GM12878 (cell line): ENCODE data around the gene B4GALT3. TPM values are rescaled to one million over a fixed set of nuclear protein-coding genes. Genes with fewer than 3 reads are reported as not detected.
A peak's percentile ranks its signal among the peaks of the same experiment; 100 is the strongest.

Experiments used
- ATAC-seq: fragments of 200-7000 bp; cut with Tn5 transposase; 3 replicates; pipeline ENCODE4 v1.9.1; 2020; ENCODE audit warnings: mild to moderate bottlenecking, moderate library complexity
- BruUV-seq: library from RNA; stranded (reverse); fragments of 400-500 nt; replicated peaks from 2 replicates; lab custom pipeline; 2021; lab: Mats Ljungman, UMichigan
- CTCF ChIA-PET: fragments of 300-600 bp; sonication (Branson Sonifier 250); formaldehyde crosslinking; extraction: SDS; loops from one replicate; lab custom pipeline; 2021; ENCODE audit warnings: inconsistent platforms; lab: Yijun Ruan, JAX
- POLR2A ChIA-PET: fragments of 350-600 bp; formaldehyde crosslinking; extraction: SDS; loops from one replicate; lab custom pipeline; 2021; ENCODE audit warnings: inconsistent platforms; lab: Charles Lee
- RAD21 ChIA-PET: fragments of 300-600 bp; sonication (Branson Sonifier 250); formaldehyde crosslinking; loops from one replicate; lab custom pipeline; 2023; ENCODE audit warnings: antibody characterized with exemption; ENCODE audit not compliant: unreplicated experiment; lab: Charles Lee
- SMC1A ChIA-PET: fragments of 300-600 bp; sonication (Branson Sonifier 250); formaldehyde crosslinking; loops from one replicate; lab custom pipeline; 2023; ENCODE audit not compliant: unreplicated experiment, uncharacterized antibody; lab: Charles Lee
- DNase-seq: peaks from one replicate; pipeline ENCODE4 v3.0.0-alpha.2; 2011; ENCODE audit warnings: low read depth, low spot score
- FAIRE-seq: peaks from 3 replicates; lab custom pipeline; 2011; peaks lifted over from hg19 to GRCh38; lab: Jason Lieb, UNC
- H2AFZ ChIP-seq: 2 replicates; pipeline ENCODE4 v1.6.0; 2011; ENCODE audit warnings: low read depth, low read length, control low read depth; ENCODE audit not compliant: control insufficient read depth
- H3K27ac ChIP-seq: 2 replicates; pipeline ENCODE4 v1.5.1; 2011; ENCODE audit warnings: control low read depth; ENCODE audit not compliant: control insufficient read depth, insufficient read depth
- H3K27me3 ChIP-seq, 2 experiments: replicated peaks in 1 of 2; 2 replicates each; pipeline versions ENCODE4 v1.6.0 to v1.6.1; 2011; ENCODE audit warnings: low read length in 1 of 2; ENCODE audit not compliant: control insufficient read depth in 2 of 2, insufficient read depth in 2 of 2
- H3K36me3 ChIP-seq, 2 experiments: 2 replicates each; pipeline ENCODE4 v1.5.1; 2011; ENCODE audit warnings: low read length in 1 of 2; ENCODE audit not compliant: control insufficient read depth in 2 of 2, insufficient read depth in 2 of 2
- H3K4me1 ChIP-seq: 2 replicates; pipeline ENCODE4 v1.6.1; 2011; ENCODE audit warnings: mild to moderate bottlenecking, low read length, moderate library complexity, mixed read lengths; ENCODE audit not compliant: control insufficient read depth, insufficient read depth
- H3K4me2 ChIP-seq: 2 replicates; pipeline ENCODE4 v1.6.0; 2011; ENCODE audit warnings: control low read depth; ENCODE audit not compliant: control insufficient read depth, insufficient read depth
- H3K4me3 ChIP-seq: fragments of 200-600 bp; sonication (generic); 2 replicates; pipeline ENCODE4 v1.5.1; 2016
- H3K79me2 ChIP-seq: 2 replicates; pipeline ENCODE4 v1.6.0; 2011; ENCODE audit warnings: low read length; ENCODE audit not compliant: control insufficient read depth, insufficient read depth
- H3K9ac ChIP-seq: 2 replicates; pipeline ENCODE4 v1.8.0; 2011; ENCODE audit warnings: low read length, control low read depth, mixed read lengths; ENCODE audit not compliant: control insufficient read depth, insufficient read depth
- H3K9me3 ChIP-seq: replicated peaks from 3 replicates; pipeline ENCODE4 v1.5.1; 2011; ENCODE audit warnings: mild to moderate bottlenecking, low read length; ENCODE audit not compliant: control insufficient read depth, insufficient read depth
- H4K20me1 ChIP-seq: 2 replicates; pipeline ENCODE4 v1.6.0; 2011; ENCODE audit not compliant: control insufficient read depth, insufficient read depth
- BCL11A ChIP-seq: IDR thresholded peaks from 2 replicates; pipeline ENCODE4 v1.6.1; 2011; ENCODE audit warnings: low read depth, low read length
- CHD1 ChIP-seq: IDR thresholded peaks from 2 replicates; pipeline ENCODE4 v1.6.1; 2012; ENCODE audit warnings: low read depth, low read length, improper control_type of control experiment
- FOXM1 ChIP-seq: IDR thresholded peaks from 2 replicates; pipeline ENCODE4 v1.6.1; 2012; ENCODE audit warnings: low read depth, mild to moderate bottlenecking, inconsistent platforms, low read length, moderate library complexity
- KLF5 ChIP-seq: fragments of 450-650 bp; IDR thresholded peaks from 2 replicates; pipeline ENCODE4 v1.6.1; 2014; ENCODE audit warnings: mild to moderate bottlenecking; ENCODE audit not compliant: partially characterized antibody
- MTA3 ChIP-seq: IDR thresholded peaks from 2 replicates; pipeline ENCODE4 v1.6.1; 2012; ENCODE audit warnings: low read length, inconsistent platforms, borderline replicate concordance
- MXI1 ChIP-seq: fragments of 150-350 bp; IDR thresholded peaks from 2 replicates; pipeline ENCODE4 v1.6.1; 2011; ENCODE audit warnings: low read depth, mild to moderate bottlenecking, inconsistent platforms, low read length, improper control_type of control experiment
- MYB ChIP-seq: fragments of 150-350 bp; IDR thresholded peaks from 2 replicates; pipeline ENCODE4 v1.6.1; 2014; ENCODE audit warnings: mild to moderate bottlenecking, low read depth, low read length, borderline replicate concordance
- NFYA ChIP-seq: IDR thresholded peaks from 2 replicates; pipeline ENCODE4 v1.6.1; 2011; ENCODE audit warnings: low read depth, mild to moderate bottlenecking, low read length, improper control_type of control experiment, borderline replicate concordance
- SIN3A ChIP-seq: IDR thresholded peaks from 2 replicates; pipeline ENCODE4 v1.6.1; 2012; ENCODE audit warnings: low read depth, low read length, improper control_type of control experiment
- TAF1 ChIP-seq: IDR thresholded peaks from 2 replicates; pipeline ENCODE4 v1.6.1; 2011; ENCODE audit warnings: mild to moderate bottlenecking, low read depth, low read length, borderline replicate concordance
- TBL1XR1 ChIP-seq: IDR thresholded peaks from 2 replicates; pipeline ENCODE4 v1.6.1; 2012; ENCODE audit warnings: low read depth, low read length, improper control_type of control experiment
- ZNF207 ChIP-seq: fragments of 450-650 bp; IDR thresholded peaks from 2 replicates; pipeline ENCODE4 v1.6.1; 2014; ENCODE audit warnings: antibody characterized with exemption, mild to moderate bottlenecking, borderline replicate concordance
- WGBS: methylation state at CpG from one replicate; pipeline ENCODE4 v1.1.6; 2016; ENCODE audit warnings: low lambda C conversion rate; ENCODE audit not compliant: insufficient replicate concordance, insufficient coverage; ENCODE audit errors: missing lambda C conversion rate; 5-methylcytosine and 5-hydroxymethylcytosine counted together
- in situ Hi-C: fragments of 300-500 bp; cut with MboI; formaldehyde crosslinking; loops from 9 replicates; pipeline ENCODE4 v1.14.3; 2018; ENCODE audit warnings: mixed read lengths
- intact Hi-C: fragments of 100-400 bp; cut with micrococcal nuclease; formaldehyde crosslinking; loops from one replicate; pipeline ENCODE4 v1.14.2; 2022; ENCODE audit not compliant: unreplicated experiment
- polyA plus RNA-seq, 11 experiments: library from polyadenylated mRNA; depleted of rRNA in 4 of 11; unstranded in 6 of 11; stranded (reverse) in 5 of 11; fragments of >200 nt; fragmentation: Nextera tagmentation in 4 of 11; fragmentation: Illumina TruSeq in 1 of 11; extraction: Ambion mirVana in 4 of 11; extraction: Trizol in 1 of 11; gene quantifications; 1 replicate in 1 of 11; 2 replicates in 10 of 11; pipeline versions ENCODE4 v1.2.1 to v1.2.3, GENCODE V29; 2011 to 2016; ENCODE audit warnings: inconsistent platforms in 2 of 11, missing spikeins in 2 of 11, low read depth in 1 of 11
- total RNA-seq, 4 experiments: library from RNA; depleted of rRNA in 3 of 4; stranded (reverse); fragments of >200 nt in 3 of 4; fragmentation: Illumina TruSeq in 1 of 4; extraction: Trizol in 1 of 4; gene quantifications; 2 replicates each; pipeline versions ENCODE4 v1.2.1 to v1.2.3, GENCODE V29; 2013 to 2021
- TF ChIP-seq, protein P1 (sequence below): IDR thresholded peaks from 2 replicates; pipeline ENCODE4 v1.6.1; 2011; ENCODE audit warnings: low read depth, low read length, improper control_type of control experiment, borderline replicate concordance
- TF ChIP-seq, protein P2 (sequence below): fragments of 450-650 bp; IDR thresholded peaks from 2 replicates; pipeline ENCODE4 v1.6.1; 2018; ENCODE audit warnings: mild to moderate bottlenecking, low read depth, moderate library complexity; ENCODE audit not compliant: partially characterized antibody
- TF ChIP-seq, protein P3 (sequence below): fragments of 450-650 bp; IDR thresholded peaks from 2 replicates; pipeline ENCODE4 v1.6.1; 2018; ENCODE audit warnings: borderline replicate concordance, mild to moderate bottlenecking; ENCODE audit not compliant: partially characterized antibody

Gene B4GALT3
- total and polyA plus RNA-seq, 10 of the 15 experiments (the other 5 are each of a cell fraction or from before 2014, with no cell fraction given) = 27.1 to 58.9 (median 42.6) TPM

DNA sequence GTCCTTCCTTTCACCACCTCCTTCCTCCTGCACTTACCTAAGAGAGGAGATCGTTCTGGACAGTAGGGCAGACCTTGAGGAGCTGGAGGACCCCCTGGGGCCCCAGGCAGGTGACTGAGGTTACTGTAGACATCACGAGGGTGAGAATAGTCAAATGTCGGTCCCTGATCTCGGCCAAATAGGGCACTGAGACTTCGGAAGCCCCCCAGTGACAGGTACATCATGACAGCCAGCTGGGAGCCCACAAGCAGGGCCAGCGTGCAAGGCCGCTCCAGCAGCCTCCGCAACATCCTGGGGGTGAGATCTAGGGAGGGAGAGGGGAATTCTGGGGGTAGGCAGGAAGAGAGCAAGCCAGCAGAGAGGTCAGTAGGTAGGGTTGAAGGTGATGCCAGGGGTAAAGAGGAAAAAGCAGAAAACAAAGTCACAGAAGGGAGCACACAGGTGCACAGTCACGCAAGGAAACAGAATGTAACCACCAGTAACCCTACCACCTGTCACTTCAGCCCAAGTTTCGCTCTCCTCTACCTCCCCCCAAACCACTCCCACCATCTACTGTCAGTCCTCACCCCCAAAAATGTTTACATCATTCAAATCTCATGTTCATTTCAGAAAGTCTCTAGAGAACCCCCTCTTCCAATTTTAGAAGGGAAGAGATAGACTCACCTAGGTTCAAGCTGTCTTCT is 1.4 kb downstream of the B4GALT3 start (continued):
- TF ChIP-seq, protein P1, sequence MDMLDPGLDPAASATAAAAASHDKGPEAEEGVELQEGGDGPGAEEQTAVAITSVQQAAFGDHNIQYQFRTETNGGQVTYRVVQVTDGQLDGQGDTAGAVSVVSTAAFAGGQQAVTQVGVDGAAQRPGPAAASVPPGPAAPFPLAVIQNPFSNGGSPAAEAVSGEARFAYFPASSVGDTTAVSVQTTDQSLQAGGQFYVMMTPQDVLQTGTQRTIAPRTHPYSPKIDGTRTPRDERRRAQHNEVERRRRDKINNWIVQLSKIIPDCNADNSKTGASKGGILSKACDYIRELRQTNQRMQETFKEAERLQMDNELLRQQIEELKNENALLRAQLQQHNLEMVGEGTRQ = no peak

DNA sequence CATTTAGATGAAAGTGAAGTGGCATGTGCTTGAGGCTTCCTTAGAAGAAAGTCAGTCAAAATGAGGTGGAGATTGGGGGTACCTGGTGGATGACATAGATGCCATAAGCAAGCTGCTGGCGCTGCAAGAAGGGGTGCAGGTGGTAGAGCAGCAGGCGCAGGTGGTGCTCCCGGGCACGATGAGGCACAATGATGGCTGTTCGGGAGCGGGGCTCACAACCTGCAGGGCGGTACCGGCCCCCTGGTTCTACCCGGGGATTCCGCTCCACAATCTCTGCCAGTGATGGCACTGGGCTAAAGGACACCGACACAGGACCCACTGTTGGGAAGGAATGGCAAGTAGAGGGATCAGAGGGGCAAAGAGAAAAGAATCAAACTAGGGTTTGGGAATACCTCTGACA is 2.4 kb downstream of the B4GALT3 start:
- CTCF ChIA-PET = interaction anchor here (3.7 kb wide), 1 partner anchor 9 kb away, joined by 44 read pairs; the partner anchor contains the start of gene PPOX
- FAIRE-seq = no peak

More for the DNA sequence above, 2.4 kb downstream of the B4GALT3 start:
- no peaks in the 10 kb centered on the region for H3K27me3 ChIP-seq
- peak overlapping the region; percentile 87 for H3K4me2 ChIP-seq
- peaks cover 23% of the 10 kb centered on the region for H3K79me2 ChIP-seq
- no peaks in the 10 kb centered on the region for H4K20me1 ChIP-seq
- no peak overlapping the region; the same call in 1 of the 2 replicates for H3K9ac ChIP-seq
- SMC1A ChIA-PET = interaction anchor here (1.1 kb wide), 1 partner anchor 13 kb away, joined by 3 read pairs; no protein-coding TSS in a partner anchor
- no peaks in the 10 kb centered on the region for H3K9me3 ChIP-seq
- WGBS = 95% methylated on average over 11 of the region's 11 CpGs
- H3K27ac ChIP-seq = peak overlapping the region; percentile 87; the same call in 1 of the 2 replicates
- RAD21 ChIA-PET = no interaction called here
- in situ Hi-C loops = no loop called here
- no peak overlapping the region for H3K4me3 ChIP-seq
- no TSS peak for BruUV-seq
- POLR2A ChIA-PET = interaction anchor here (1.2 kb wide), 1 partner anchor 11 kb away, joined by 3 read pairs; no protein-coding TSS in a partner anchor
- intact Hi-C loops = no loop called here
- H2AFZ ChIP-seq = no peak overlapping the region
- ATAC-seq (no peak), DNase-seq (no peak)
- peaks cover 19% of the 10 kb centered on the region for H3K4me1 ChIP-seq
- TF ChIP-seq, protein P2, sequence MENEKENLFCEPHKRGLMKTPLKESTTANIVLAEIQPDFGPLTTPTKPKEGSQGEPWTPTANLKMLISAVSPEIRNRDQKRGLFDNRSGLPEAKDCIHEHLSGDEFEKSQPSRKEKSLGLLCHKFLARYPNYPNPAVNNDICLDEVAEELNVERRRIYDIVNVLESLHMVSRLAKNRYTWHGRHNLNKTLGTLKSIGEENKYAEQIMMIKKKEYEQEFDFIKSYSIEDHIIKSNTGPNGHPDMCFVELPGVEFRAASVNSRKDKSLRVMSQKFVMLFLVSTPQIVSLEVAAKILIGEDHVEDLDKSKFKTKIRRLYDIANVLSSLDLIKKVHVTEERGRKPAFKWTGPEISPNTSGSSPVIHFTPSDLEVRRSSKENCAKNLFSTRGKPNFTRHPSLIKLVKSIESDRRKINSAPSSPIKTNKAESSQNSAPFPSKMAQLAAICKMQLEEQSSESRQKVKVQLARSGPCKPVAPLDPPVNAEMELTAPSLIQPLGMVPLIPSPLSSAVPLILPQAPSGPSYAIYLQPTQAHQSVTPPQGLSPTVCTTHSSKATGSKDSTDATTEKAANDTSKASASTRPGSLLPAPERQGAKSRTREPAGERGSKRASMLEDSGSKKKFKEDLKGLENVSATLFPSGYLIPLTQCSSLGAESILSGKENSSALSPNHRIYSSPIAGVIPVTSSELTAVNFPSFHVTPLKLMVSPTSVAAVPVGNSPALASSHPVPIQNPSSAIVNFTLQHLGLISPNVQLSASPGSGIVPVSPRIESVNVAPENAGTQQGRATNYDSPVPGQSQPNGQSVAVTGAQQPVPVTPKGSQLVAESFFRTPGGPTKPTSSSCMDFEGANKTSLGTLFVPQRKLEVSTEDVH = no peak
- no peak for TF ChIP-seq MYB
- no peak for TF ChIP-seq CHD1
- no peak for TF ChIP-seq SIN3A
- no peak for TF ChIP-seq BCL11A
- no peak for TF ChIP-seq MXI1
- TF ChIP-seq MTA3 = no peak
- TF ChIP-seq FOXM1 = no peak
- TF ChIP-seq TAF1 = no peak
- TF ChIP-seq ZNF207 = no peak
- TF ChIP-seq KLF5 = no peak
- no peak for TF ChIP-seq TBL1XR1
- TF ChIP-seq, protein P3, sequence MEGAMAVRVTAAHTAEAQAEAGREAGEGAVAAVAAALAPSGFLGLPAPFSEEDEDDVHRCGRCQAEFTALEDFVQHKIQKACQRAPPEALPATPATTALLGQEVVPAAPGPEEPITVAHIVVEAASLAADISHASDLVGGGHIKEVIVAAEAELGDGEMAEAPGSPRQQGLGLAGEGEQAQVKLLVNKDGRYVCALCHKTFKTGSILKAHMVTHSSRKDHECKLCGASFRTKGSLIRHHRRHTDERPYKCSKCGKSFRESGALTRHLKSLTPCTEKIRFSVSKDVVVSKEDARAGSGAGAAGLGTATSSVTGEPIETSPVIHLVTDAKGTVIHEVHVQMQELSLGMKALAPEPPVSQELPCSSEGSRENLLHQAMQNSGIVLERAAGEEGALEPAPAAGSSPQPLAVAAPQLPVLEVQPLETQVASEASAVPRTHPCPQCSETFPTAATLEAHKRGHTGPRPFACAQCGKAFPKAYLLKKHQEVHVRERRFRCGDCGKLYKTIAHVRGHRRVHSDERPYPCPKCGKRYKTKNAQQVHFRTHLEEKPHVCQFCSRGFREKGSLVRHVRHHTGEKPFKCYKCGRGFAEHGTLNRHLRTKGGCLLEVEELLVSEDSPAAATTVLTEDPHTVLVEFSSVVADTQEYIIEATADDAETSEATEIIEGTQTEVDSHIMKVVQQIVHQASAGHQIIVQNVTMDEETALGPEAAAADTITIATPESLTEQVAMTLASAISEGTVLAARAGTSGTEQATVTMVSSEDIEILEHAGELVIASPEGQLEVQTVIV = no peak
- TF ChIP-seq NFYA = no peak
- peaks cover 17 to 30% of the 10 kb centered on the region in 2 experiments for H3K36me3 ChIP-seq
